ENCODE data around the gene PMVK. TPM values are rescaled to one million over a fixed set of nuclear protein-coding genes. Genes with fewer than 3 reads are reported as not detected.

Gene PMVK
- total RNA-seq (2022; extraction: Qiagen RNA extraction): 35.9 to 46.1 TPM (median 40.9 TPM) in 5 replicates

GRCh38 chr1:154936555-154937084, at the start of gene PMVK:
PMVK (minus strand) TSS chr1:154936719; CDS start chr1:154936685, 34 bp downstream.

DNA sequence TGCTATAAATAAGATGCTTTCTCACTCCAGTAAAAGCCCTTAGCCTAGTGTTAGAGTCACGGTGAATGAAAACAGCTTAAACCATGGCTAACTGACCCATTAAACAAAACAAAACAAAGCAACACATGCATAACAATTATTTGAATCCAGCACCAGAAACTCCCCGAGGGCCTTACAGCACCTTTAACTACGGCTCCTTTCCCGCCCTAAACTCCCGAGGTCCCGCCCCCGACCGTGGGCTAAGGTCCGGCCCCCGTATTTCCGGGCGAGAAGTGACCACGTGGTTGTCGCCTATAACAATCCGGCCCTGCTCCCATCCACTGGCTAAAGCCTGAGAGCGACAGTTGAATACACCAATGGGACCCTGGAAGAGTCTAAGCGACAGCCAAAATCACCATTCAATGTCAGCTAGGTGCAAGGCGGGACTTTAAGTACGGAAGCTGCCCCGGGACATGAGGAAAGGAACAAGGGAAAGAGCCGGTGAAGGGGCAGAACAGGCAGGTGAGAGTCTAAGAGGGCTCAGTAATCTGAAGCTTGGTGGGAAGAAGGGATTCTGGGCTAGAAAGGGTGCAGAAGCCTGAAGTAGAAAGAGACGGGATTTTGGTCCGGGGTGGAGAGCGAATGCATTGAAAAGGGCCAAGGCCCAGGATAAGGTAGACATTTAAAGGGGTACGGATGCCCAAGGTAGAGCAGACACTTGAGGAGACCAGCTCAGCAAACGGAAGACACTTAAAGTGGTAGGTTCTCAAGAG, 46.6 kb upstream of the PMVK start, which contains the start of gene FLAD1:
Gene FLAD1, plus strand, starts transcription at position 448 of the 752 bp plus-strand sequence. CDS start 351 bp downstream, outside the sequence.

GRCh38 chr1:154974102-154974807, 37.7 kb upstream of the PMVK start, which contains the start of gene CKS1B:
CKS1B (plus strand) TSS chr1:154974681; CDS start chr1:154974746, 65 bp downstream.

GRCh38 chr1:154970631-154971340, 34.3 kb upstream of the PMVK start, which contains the start of gene SHC1:
SHC1 (minus strand) TSS chr1:154970747; CDS start chr1:154970526, 221 bp downstream.

DNA sequence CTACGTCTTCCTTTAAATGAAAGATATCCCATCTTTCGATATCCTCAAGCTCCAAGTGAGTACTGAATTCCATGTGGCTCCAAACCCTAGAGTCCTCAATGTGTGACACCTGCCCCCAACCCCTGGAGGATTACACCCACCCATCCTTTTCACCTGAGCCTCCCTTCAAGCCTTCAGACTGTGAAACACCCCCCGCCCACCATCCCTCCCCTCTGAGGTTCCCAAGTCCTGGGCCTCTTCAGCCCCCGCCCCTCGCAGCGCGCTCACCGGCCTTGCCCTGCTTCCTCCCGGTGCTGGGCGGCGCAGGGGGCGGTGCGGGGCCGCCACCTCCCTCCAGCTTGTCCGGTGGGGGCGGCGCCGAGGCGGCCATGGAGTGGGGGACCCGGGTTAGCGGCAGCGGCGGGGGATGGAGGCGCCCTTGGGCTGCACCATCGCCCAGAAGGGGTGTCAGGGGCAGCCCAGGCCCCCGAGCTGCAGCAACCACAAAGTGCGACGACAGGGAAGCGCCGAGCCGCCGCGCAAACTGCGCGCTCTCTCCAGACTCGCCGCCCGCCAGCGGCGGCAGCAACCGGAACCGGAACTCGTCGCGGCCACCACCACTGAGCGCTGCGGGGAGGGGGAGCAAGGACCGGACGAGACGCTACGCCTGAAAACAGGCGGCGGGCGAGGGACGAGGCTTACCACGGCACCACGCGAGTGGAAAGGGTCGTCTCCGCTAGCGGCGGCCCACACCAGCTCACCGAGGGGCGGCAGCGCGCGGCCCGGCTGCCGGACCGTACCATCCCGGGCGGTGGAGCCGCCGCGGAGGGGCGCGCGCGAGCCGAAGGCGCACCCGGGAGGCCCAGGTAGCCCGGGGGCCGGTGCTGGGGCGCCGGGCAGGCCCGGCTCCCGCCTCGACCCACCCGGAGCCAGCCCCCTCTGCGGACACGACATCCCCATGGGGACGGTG, 25.0 kb upstream of the PMVK start, which contains the start of gene PYGO2:
Gene PYGO2, minus strand, starts transcription at position 576 of the 949 bp plus-strand sequence. Its CDS starts 206 bp downstream, at position 370.

DNA sequence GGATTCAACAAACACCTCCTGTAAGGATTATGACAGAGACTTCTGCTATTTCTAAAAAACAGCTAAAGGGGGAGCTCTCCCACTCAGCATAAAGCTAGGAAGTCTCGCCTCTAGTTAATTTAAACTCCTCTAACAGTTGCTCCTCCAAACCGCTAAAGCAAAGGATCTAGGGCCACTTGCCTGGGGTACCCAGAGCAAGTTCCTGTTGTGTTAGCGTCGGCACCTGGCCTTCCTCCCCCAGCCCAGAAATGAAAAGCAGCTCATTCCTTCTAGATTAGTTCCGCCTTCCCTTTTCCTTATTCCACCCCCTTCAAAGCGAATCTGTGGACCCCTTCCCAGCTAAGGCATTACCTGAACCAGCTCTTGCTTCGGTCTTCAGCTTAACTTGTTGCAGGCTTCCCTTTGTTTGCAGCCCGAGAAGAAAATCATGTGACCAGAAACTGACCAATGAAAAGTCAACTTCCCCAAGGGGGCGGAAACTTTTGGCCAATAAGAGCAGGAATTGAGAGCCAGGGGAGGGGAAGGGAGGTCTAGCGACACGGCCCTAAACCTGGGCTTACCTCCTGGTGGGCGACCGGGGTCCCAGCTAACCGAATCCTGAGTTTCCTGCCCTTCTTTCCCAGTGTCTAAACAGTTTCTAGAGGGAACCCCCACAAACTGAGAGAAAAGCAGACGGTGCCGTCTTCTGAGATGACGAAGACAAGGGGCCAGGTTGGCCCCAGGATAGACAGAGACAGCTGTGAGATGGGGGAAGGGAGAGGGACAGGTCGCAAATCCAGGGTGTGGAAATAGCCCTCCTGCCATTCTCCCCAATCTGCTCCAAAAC, 19.4 kb upstream of the PMVK start, which contains the start of gene PBXIP1:
Gene PBXIP1, minus strand, starts transcription at position 382 of the 826 bp plus-strand sequence. CDS start 2,378 bp downstream, outside the sequence.

Other genes starting within 250 kb of the PMVK start
- 0.02 to 0.20 TPM (median 0.08 TPM) in 4 of 5 replicates, not detected in the other for gene KCNN3, start 66.4 kb downstream of the PMVK start, total RNA-seq (2022; extraction: Qiagen RNA extraction)
- 12.1 to 15.9 TPM (median 14.0 TPM) in 5 replicates for gene PBXIP1, start 19.4 kb upstream of the PMVK start, total RNA-seq (2022; extraction: Qiagen RNA extraction)
- gene PYGO2, start 25.1 kb upstream of the PMVK start, total RNA-seq (2022; extraction: Qiagen RNA extraction): 20.6 to 22.2 TPM (median 21.7 TPM) in 5 replicates
- 184 to 234 TPM (median 215 TPM) in 5 replicates for gene SHC1, start 34.0 kb upstream of the PMVK start, total RNA-seq (2022; extraction: Qiagen RNA extraction)
- 332 to 365 TPM (median 355 TPM) in 5 replicates for gene CKS1B, start 38.0 kb upstream of the PMVK start, total RNA-seq (2022; extraction: Qiagen RNA extraction)
- 38.5 to 48.1 TPM (median 42.6 TPM) in 5 replicates for gene FLAD1, start 46.6 kb upstream of the PMVK start, total RNA-seq (2022; extraction: Qiagen RNA extraction)
- gene LENEP, start 56.9 kb upstream of the PMVK start, total RNA-seq (2022; extraction: Qiagen RNA extraction): 0.34 TPM in 1 of 5 replicates, not detected in the others
- 35.3 to 53.7 TPM (median 47.9 TPM) in 5 replicates for gene ZBTB7B, start 66.1 kb upstream of the PMVK start, total RNA-seq (2022; extraction: Qiagen RNA extraction)
- gene DCST2, start 97.1 kb upstream of the PMVK start, total RNA-seq (2022; extraction: Qiagen RNA extraction): 0.35 to 0.69 TPM (median 0.52 TPM) in 5 replicates
- not detected in 5 replicates for gene DCST1, start 97.1 kb upstream of the PMVK start, total RNA-seq (2022; extraction: Qiagen RNA extraction)
- gene ADAM15, start 114.6 kb upstream of the PMVK start, total RNA-seq (2022; extraction: Qiagen RNA extraction): 70.7 to 109 TPM (median 98.7 TPM) in 5 replicates
- 10.5 to 14.3 TPM (median 12.2 TPM) in 5 replicates for gene EFNA4, start 127.0 kb upstream of the PMVK start, total RNA-seq (2022; extraction: Qiagen RNA extraction)
- 7.8 to 10.8 TPM (median 10.0 TPM) in 5 replicates for gene EFNA3, start 142.1 kb upstream of the PMVK start, total RNA-seq (2022; extraction: Qiagen RNA extraction)
- 27.7 to 35.5 TPM (median 29.2 TPM) in 5 replicates for gene EFNA1, start 191.2 kb upstream of the PMVK start, total RNA-seq (2022; extraction: Qiagen RNA extraction)
- 31.2 to 37.9 TPM (median 34.9 TPM) in 5 replicates for gene SLC50A1, start 199.1 kb upstream of the PMVK start, total RNA-seq (2022; extraction: Qiagen RNA extraction)
- 67.0 to 104 TPM (median 99.3 TPM) in 5 replicates for gene DPM3, start 203.8 kb upstream of the PMVK start, total RNA-seq (2022; extraction: Qiagen RNA extraction)
- 225 to 271 TPM (median 238 TPM) in 5 replicates for gene KRTCAP2, start 236.6 kb upstream of the PMVK start, total RNA-seq (2022; extraction: Qiagen RNA extraction)
- 1.8 to 3.3 TPM (median 2.4 TPM) in 5 replicates for gene TRIM46, start 237.1 kb upstream of the PMVK start, total RNA-seq (2022; extraction: Qiagen RNA extraction)

All from A549 treated with Mapracorat at 1 μM for 4 hours (cell line).